GM12873 (cell line): Measurements from ENCODE around the gene AGBL1.

Experiments
- CTCF ChIP-seq: IDR thresholded peaks from 2 replicates; pipeline ENCODE4 v1.5.1; 2012; ENCODE audit warnings: low read depth, mild to moderate bottlenecking, moderate library complexity, low read length, control low read depth; ENCODE audit not compliant: insufficient read depth; ENCODE audit errors: missing control alignments

Gene AGBL1

DNA sequence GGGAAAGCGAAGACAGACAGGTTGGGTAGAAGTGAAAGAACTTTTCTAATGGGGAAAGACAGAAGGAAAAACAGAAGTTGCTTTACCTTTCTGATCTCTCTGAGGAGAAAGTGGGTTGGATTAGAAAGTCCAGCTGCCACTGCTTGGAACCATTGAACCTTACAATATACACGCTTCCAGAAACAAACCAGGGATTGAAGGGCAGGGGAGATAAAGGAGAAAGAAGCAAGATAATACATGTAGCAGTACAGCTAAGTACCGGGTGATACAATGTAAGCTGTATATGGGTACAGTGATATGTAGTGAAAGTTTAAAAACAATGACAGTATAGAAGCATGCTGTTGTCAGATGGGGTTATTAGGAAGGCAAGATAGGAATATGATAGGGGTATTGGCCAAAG, 684.4 kb downstream of the AGBL1 start:
- TF ChIP-seq CTCF, result no peak

GRCh38 chr15:86765281-86765680, 685.6 kb downstream of the AGBL1 start:
- no peak for TF ChIP-seq CTCF

- TF ChIP-seq CTCF, result no peak
Observed at GRCh38 chr15:86772369-86773059, 692.8 kb downstream of the AGBL1 start.

DNA sequence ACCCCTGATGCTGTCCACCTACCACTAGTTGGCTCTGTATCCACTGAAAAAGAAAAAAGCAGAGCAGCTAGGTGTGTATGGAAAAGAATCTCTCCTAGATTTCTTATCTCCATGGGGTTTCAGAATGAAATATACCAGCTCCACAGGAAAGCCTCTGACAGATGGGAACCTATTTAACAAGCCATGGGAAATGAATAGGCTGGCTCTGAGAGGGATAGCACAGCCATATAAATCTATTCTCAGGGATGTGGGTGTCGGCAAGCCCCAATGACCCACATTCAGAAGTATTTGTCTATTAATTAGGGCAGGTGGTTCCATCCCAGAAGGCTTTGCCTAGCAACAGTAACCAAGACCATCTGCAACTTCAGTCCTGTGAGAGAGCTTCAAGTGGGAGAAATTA, 694.1 kb downstream of the AGBL1 start:
- no peak for TF ChIP-seq CTCF

DNA sequence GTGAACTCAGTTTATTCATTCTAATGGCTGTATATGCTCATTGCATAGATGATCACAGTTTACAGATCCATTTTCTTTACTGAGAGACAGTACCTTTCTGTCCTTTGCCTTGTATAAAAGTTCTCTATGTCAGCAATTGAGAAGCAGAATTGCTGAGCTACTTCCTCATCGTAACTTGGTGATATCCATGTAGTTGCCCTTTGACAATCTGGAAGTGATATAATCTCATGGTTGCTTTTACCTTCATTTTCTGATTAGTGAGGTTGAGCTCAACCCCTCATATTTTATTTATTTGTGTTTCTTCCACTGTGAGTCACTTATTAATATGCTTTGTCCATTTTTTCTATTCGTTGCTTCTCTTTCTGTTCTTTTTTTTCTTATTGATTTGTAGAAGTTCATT, 696.5 kb downstream of the AGBL1 start:
- TF ChIP-seq CTCF, result no peak

- no peak for TF ChIP-seq CTCF
Observed at GRCh38 chr15:86796521-86796920, 716.9 kb downstream of the AGBL1 start.

DNA sequence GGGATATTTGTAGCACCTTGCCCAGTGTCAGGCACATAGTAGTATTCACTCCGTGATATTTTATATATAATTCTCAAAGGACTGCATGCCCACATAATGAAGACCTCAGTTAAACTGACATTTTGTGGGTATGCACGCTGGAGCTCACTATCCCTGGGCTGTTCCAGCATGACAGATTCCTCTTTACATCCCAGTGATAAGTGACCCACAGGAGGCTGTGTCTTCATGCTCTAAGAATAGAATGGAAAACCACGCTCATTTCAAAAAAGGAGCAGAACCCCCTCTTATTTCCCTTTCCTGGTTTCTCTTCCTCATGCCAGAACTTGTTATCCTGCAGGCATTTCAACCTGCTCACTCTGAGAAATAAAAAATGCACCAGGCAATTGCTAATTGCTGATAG, 717.5 kb downstream of the AGBL1 start:
- no peak for TF ChIP-seq CTCF

DNA sequence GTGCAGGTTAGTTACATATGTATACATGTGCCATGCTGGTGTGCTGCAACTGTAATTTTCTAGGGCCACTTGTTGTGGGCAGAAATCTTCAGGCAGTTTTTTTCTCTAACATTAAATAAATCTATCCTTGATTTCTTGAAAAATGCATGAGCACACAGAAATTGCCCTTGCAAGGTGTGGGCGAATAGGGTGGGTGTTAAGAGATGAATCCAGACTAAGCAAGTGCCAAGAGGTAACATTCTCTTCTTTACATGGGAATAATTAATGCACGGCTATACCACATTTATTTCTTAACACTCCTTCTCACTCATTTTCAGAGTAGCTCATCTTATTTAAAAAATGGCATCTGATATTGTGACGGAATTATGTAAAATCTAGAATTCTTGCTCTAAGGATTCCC, 719.6 kb downstream of the AGBL1 start:
- TF ChIP-seq CTCF, result no peak
